Stimulated activated CD8-positive, alpha-beta memory T cell treated with anti-CD3 and anti-CD28 coated beads, Interleukin-4, amount 100 ng/mL, for 4 hours (primary cell): ENCODE measurements around the gene HIVEP2.

Experiments used
- DNase-seq, 2 donors: peaks; one replicate each; pipeline ENCODE4 v3.0.0-alpha.2; 2020; ENCODE audit warnings: low read depth in 2 of 2, low spot score in 1 of 2

The HIVEP2 gene

GRCh38 chr6:142749556-142749955, 195.4 kb downstream of the HIVEP2 start:
- no peak for DNase-seq

DNA sequence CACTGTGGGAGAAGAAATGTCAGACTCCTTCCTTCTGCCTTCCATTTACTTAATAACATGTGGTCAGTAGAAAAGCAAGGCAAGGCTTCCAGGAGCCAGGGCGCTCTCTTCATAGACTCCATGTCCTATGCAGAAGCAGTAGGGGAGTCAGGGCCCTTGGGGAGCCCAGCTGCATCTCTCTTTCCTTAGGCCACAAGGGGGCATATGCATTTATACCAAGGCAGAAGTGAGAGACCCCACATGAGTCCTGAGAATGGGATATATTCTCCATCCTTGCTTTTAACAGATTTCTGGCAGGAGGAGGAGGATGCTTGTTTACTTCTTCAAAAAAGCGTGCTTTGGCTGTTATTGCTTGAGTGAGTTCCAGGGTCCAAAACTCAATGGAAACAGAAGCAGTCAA, 198.5 kb downstream of the HIVEP2 start:
- DNase-seq, result peak in 1 of 2 donors; percentile 13

- no peak for DNase-seq
These were observed 200.1 kb downstream of the HIVEP2 start for GRCh38 chr6:142744836-142745235.

DNA sequence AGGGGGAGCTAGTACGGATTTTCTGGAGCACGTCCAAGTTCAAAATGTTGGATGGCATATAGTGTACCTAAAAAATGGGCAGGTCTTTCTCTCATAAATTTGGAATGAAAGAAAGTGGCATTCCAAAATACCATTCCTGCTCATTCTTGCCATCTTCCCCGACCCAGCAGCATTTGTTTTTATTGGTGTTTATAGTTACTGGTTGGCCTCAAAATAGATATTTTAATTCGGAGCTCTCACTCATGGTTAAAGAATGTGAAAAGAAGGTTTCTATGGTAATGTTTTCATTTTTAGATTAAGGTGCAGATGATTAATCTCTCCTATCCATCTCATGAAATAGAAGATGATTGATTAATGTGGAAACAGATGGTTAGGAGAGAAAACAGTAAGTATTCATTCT, 204.5 kb downstream of the HIVEP2 start:
- DNase-seq, result no peak

GRCh38 chr6:142738731-142739130, 206.2 kb downstream of the HIVEP2 start:
- no peak for DNase-seq

GRCh38 chr6:142738035-142738396, 207.0 kb downstream of the HIVEP2 start:
- DNase-seq, result no peak

DNA sequence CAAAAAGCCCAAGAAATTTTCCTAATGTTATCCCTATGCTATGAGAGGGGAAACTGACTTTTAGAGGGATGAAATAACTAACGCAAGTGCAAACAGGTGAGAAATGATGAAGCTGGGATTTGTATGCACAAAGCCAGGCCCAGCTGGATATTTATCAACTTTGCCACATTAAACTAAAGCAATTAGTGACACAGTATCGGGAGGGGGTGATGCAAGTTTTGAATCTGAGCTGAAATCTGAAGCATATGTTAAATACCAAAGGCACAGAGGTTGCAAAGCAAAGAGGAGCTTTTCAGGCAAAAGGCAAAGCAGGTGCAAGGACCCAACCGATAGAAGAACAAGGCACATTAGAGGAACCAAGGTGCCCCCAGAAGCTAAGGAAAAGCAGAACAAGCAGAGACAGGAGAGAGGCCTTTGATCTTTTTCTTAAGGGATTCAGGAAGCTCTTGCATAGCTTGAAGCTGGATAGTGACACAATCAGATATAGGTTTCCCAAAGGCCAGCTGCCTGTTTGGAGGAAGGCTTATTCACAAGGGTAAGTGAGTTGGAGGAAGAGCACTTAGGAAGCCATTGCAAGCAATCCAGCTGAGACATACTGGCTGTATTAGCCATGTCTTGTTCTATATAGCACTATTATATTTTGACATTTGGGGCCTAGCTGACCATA, 207.5 kb downstream of the HIVEP2 start:
- DNase-seq, result no peak

DNA sequence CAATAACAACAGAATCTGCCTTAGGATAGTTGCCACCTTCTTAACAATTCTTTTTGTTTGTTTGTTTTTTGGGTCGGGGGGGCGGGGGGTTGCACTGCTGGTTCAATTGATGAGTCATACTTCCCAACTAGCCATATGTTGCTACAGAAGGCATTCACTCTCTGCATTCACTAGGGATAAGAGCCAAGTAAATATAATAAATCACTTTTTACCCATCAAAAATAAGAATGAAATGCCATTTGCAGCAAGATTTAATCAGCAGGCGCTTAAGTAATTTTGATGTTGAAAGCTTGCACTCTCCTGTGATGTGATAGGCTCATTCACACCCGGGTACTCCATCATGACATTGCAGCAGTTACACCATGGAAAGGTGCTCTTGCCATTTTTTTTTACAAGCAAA, 209.8 kb downstream of the HIVEP2 start:
- no peak for DNase-seq

- no peak for DNase-seq
These were observed 212.2 kb downstream of the HIVEP2 start for GRCh38 chr6:142732790-142733189.

DNA sequence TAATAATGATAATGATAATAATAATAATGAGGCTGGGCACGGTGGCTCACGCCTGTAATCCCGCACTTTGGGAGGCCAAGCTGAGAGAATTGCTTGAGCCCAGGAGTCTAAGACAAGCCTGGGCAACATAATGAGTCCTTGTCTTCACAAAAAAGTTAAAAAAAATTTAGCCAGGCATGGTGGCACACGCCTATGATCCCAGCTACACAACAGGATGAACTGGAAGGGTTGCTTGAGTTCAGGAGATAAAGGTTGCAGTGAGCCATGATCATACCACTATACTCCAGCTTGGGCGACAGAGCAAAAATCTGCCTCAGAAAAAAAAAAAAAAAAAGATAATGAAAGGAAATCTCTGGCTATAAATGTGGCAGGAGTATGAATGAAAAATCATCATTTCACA, 213.4 kb downstream of the HIVEP2 start:
- DNase-seq, result no peak

GRCh38 chr6:142729618-142730017, 215.4 kb downstream of the HIVEP2 start:
- no peak for DNase-seq

- DNase-seq, result no peak
These were observed 216.0 kb downstream of the HIVEP2 start for GRCh38 chr6:142728910-142729481.

DNA sequence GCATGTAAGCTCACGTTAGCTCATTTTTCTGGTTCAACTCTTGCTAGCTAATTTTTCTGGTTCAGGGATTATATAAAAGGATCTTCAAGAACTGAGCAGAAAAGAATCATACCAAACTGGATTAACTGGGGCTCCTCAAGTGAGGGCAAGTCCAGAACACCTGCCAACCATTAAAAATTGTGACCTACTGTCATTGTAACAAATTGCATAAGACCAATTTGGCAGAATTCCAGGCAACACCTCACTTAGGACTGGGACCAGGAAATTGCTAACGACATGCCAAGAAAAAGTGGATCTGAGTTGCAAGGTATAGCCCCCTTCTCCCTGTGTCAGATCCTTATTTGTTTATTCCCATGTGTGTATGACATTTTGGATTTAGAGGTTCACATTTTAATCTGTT, 216.6 kb downstream of the HIVEP2 start:
- DNase-seq, result no peak

GRCh38 chr6:142726616-142727015, 218.4 kb downstream of the HIVEP2 start:
- no peak for DNase-seq

DNA sequence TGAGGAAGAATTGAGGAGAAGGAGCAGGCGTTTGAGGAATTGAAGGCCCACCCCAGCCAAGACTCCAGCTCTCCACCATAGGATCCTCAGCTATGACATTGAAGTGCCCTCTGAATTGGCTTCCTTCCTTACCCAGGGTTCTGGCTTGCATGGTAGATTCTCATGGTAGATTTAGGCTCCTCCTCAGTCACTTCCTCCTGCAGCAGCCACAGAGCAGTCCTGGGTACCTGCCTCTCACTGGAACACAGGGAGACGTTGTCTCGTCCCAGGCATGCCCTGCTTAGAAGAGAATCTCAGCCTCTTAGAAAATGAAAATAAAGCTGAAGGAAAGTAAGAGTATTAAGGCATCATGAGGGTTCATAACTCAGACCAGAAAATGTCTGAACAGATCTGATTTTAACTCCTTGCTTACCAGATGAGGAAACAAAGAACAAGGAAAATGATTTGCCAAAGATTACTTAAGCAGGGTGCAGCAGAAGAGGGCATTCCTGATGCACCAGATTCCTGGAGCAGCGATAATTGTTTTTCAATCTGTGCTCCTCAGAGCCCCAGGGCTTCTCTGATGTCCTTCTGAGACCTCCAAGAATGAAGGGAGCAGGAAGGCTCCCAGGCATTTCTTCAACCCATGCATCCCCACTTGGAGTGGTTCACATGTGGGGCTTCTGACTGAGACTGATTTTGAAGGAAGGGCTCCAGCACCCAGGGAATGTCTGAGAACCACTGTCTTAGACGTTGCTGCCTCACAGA, 219.8 kb downstream of the HIVEP2 start:
- no peak for DNase-seq

DNA sequence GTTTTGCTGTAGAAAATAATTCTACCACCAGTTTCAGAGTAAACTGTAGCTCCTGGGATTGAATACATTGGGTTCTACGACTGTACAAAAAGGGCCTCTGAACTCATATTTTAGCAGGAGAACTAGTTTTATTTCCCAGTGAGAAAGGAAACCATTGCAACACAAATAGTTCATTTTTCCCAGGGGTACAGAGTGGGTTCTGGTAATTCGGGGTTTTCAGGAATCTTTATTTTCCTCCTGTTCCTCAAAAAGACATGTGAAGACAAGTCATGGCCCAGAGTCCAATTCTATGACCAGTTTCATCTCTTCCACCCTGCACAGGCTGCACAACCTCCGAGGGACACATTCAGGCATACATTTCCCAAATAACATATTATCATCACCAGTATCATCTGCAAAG, 222.1 kb downstream of the HIVEP2 start:
- no peak for DNase-seq

DNA sequence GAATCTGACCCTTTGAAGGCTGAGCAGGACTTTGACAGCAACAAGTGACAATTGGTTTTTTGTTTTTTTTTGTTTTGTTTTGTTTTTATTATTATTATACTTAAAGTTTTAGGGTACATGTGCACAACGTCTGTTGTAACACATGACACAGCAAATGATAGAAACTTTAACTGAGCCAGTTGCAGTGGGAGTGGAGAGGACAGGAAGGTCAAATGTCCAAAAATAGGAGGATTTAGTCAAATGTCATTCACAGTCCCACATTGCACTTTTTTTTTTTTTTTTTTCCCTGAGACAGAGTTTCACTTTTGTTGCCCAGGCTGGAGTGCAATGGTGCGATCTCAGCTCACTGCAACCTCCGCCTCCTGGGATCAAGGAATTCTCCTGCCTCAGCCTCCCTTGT, 223.0 kb downstream of the HIVEP2 start:
- DNase-seq, result no peak

GRCh38 chr6:142721215-142721920, 223.6 kb downstream of the HIVEP2 start:
- DNase-seq, result no peak

GRCh38 chr6:142718667-142719191, 226.2 kb downstream of the HIVEP2 start:
- DNase-seq, result no peak

DNA sequence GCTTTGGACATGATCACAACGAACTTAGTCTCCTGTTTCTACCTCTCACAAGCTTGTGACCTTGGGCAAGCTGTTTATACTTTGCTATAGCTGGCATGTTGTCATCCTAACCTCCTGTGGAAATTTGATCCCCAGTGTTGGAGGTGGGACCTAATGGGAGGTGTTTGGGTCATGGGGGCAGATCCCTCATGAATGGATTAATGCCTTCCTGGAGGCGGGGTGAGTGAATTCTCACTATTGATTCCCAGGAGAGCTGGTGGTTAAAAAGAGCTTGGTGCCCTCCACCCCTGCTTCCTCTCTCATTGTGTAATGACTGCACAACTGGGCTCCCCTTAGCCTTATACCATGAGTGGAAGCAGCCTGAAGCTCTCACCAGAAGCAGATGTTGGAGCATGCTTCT, 228.9 kb downstream of the HIVEP2 start:
- DNase-seq, result no peak

GRCh38 chr6:142714951-142715785, 229.8 kb downstream of the HIVEP2 start:
- no peak for DNase-seq
